PC-3 (cell line): Measurements from ENCODE around the gene C1orf115. TPM values are rescaled to one million over a fixed set of nuclear protein-coding genes. Genes with fewer than 3 reads are reported as not detected.

Experiments used
- ATAC-seq: fragments of 200-7000 bp; cut with Tn5 transposase; 2 replicates; pipeline ENCODE4 v1.9.1; 2020; ENCODE audit warnings: mild to moderate bottlenecking, moderate library complexity
- BruUV-seq: library from RNA; stranded (reverse); fragments of 400-500 nt; replicated peaks from 2 replicates; lab custom pipeline; 2021; lab: Mats Ljungman, UMichigan
- CTCF ChIA-PET: fragments of 300-600 bp; sonication (Branson Sonifier 250); formaldehyde crosslinking; loops from one replicate; lab custom pipeline; 2022; ENCODE audit warnings: antibody characterized with exemption; lab: Charles Lee
- POLR2A ChIA-PET: fragments of 300-600 bp; sonication (Branson Sonifier 250); formaldehyde crosslinking; loops from one replicate; lab custom pipeline; 2022; ENCODE audit warnings: antibody characterized with exemption; ENCODE audit not compliant: unreplicated experiment; lab: Charles Lee
- DNase-seq: peaks from one replicate; pipeline ENCODE4 v3.0.0-alpha.2; 2015
- H2AFZ ChIP-seq: fragments of 300-600 bp; sonication (generic); 2 replicates; pipeline ENCODE4 v1.6.0; 2016; ENCODE audit warnings: antibody characterized with exemption, low read length
- H3F3A ChIP-seq: fragments of 300-600 bp; sonication (generic); one replicate; pipeline ENCODE4 v1.6.0; 2017; ENCODE audit warnings: antibody characterized with exemption, low read length, control low read depth, mild to moderate bottlenecking; ENCODE audit not compliant: unreplicated experiment
- H3K27ac ChIP-seq: fragments of 300-600 bp; sonication (generic); 2 replicates; pipeline ENCODE4 v1.5.1; 2016; ENCODE audit warnings: mild to moderate bottlenecking, low read length
- H3K27me3 ChIP-seq: fragments of 300-600 bp; sonication (generic); 2 replicates; pipeline ENCODE4 v1.6.1; 2016; ENCODE audit warnings: low read length, mixed read lengths
- H3K36me3 ChIP-seq: fragments of 300-600 bp; sonication (generic); 2 replicates; pipeline ENCODE4 v1.6.1; 2016; ENCODE audit warnings: low read depth, mixed run types, low read length, mixed read lengths
- H3K4me1 ChIP-seq: fragments of 300-600 bp; sonication (generic); 2 replicates; pipeline ENCODE4 v1.5.1; 2016; ENCODE audit warnings: low read length; ENCODE audit not compliant: insufficient read depth
- H3K4me2 ChIP-seq: fragments of 300-600 bp; sonication (generic); 2 replicates; pipeline ENCODE4 v1.6.0; 2016; ENCODE audit warnings: low read length
- H3K4me3 ChIP-seq: fragments of 300-600 bp; sonication (generic); 2 replicates; pipeline ENCODE4 v1.5.1; 2016; ENCODE audit warnings: mild to moderate bottlenecking, low read length, mixed read lengths
- H3K79me2 ChIP-seq: fragments of 300-600 bp; sonication (generic); 2 replicates; pipeline ENCODE4 v1.6.1; 2017; ENCODE audit warnings: low read length, mixed read lengths
- H3K9ac ChIP-seq: fragments of 300-600 bp; sonication (generic); 2 replicates; pipeline ENCODE4 v1.6.0; 2016; ENCODE audit warnings: mild to moderate bottlenecking, low read length
- H3K9me2 ChIP-seq: fragments of 300-600 bp; sonication (generic); replicated peaks from 2 replicates; pipeline ENCODE4 v1.6.1; 2016; ENCODE audit warnings: mixed run types, low read length, mixed read lengths
- H3K9me3 ChIP-seq: fragments of 300-600 bp; sonication (generic); 2 replicates; pipeline ENCODE4 v1.6.1; 2016; ENCODE audit warnings: low read length, mixed read lengths
- H4K20me1 ChIP-seq: fragments of 300-600 bp; sonication (generic); 2 replicates; pipeline ENCODE4 v1.6.1; 2016; ENCODE audit warnings: low read length, mixed read lengths
- CTCF ChIP-seq: fragments of 300-600 bp; sonication (generic); conservative IDR thresholded peaks from 2 replicates; pipeline ENCODE4 v1.5.1; 2017; ENCODE audit warnings: antibody characterized with exemption, low read depth, mild to moderate bottlenecking, low read length
- EZH2 ChIP-seq: fragments of 300-600 bp; sonication (generic); IDR thresholded peaks from one replicate; pipeline ENCODE4 v1.6.1; 2017; ENCODE audit warnings: antibody characterized with exemption, mild to moderate bottlenecking, low read length; ENCODE audit not compliant: unreplicated experiment
- EZH2phosphoT487 ChIP-seq: fragments of 300-600 bp; sonication (generic); IDR thresholded peaks from 2 replicates; pipeline ENCODE4 v1.6.1; 2018; ENCODE audit warnings: mild to moderate bottlenecking, antibody characterized with exemption, low read length, borderline replicate concordance
- intact Hi-C: fragments of 100-400 bp; cut with micrococcal nuclease; formaldehyde crosslinking; loops from 2 replicates; pipeline ENCODE4 v1.9.0; 2023
- total RNA-seq: library from RNA; depleted of rRNA; stranded (reverse); fragments of >200 nt; gene quantifications from 2 replicates; pipeline ENCODE4 v1.2.3, GENCODE V29; 2014

C1orf115 gene
- total RNA-seq, 1 experiment from 2014 or later, result 5.9 TPM

DNA sequence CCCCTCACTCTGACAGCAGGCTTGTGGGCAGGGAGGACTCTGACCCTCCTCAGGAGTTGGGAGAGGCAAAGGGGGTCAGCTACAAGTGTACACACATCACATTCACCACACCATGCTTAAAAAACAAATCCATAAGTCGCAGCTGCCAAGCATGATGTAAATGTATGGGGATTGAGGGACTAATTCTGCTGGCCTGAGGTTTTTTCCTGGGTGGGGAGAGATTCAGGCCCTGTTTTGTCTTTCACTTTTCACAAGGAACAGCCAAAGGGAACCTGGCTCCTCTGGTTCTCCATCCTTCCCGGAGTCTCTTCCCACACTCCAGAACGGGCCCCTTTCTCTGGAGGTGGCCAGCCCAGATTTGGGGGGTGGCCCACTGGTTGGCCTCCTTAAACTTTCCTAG is 56.7 kb downstream of the C1orf115 start:
- TF ChIP-seq EZH2phosphoT487 (no peak), CTCF (no peak), EZH2 (no peak)
- ChIA-PET CTCF (interaction anchor here (1.7 kb wide), 1 partner anchor 13 kb away, joined by 25 read pairs; no protein-coding TSS in a partner anchor), POLR2A (no interaction called here)
- no peaks in the 10 kb centered on the region for H3F3A ChIP-seq
- DNase-seq, result no peak
- H3K27me3 ChIP-seq, result no peaks in the 10 kb centered on the region
- no peak overlapping the region for H3K27ac ChIP-seq
- H3K4me2 ChIP-seq, result peak overlapping the region; percentile 83
- no TSS peak for BruUV-seq
- peak overlapping the region; percentile 88; the same call in 1 of the 2 replicates for H3K4me3 ChIP-seq
- H4K20me1 ChIP-seq, result peaks cover 10% of the 10 kb centered on the region; the same call in 1 of the 2 replicates
- ATAC-seq, result no peak
- H3K36me3 ChIP-seq, result no peaks in the 10 kb centered on the region
- intact Hi-C loops, result loop anchor here (5.0 kb wide), 1 partner anchor 475 kb away; the partner anchor contains the start of gene RAB3GAP2
- H3K79me2 ChIP-seq, result peaks cover 36% of the 10 kb centered on the region
- H3K9me2 ChIP-seq, result no peaks in the 10 kb centered on the region
- no peaks in the 10 kb centered on the region for H3K9me3 ChIP-seq
- peaks cover 34% of the 10 kb centered on the region for H3K4me1 ChIP-seq
- peak overlapping the region; percentile 89; the same call in 1 of the 2 replicates for H2AFZ ChIP-seq
- no peak overlapping the region for H3K9ac ChIP-seq

DNA sequence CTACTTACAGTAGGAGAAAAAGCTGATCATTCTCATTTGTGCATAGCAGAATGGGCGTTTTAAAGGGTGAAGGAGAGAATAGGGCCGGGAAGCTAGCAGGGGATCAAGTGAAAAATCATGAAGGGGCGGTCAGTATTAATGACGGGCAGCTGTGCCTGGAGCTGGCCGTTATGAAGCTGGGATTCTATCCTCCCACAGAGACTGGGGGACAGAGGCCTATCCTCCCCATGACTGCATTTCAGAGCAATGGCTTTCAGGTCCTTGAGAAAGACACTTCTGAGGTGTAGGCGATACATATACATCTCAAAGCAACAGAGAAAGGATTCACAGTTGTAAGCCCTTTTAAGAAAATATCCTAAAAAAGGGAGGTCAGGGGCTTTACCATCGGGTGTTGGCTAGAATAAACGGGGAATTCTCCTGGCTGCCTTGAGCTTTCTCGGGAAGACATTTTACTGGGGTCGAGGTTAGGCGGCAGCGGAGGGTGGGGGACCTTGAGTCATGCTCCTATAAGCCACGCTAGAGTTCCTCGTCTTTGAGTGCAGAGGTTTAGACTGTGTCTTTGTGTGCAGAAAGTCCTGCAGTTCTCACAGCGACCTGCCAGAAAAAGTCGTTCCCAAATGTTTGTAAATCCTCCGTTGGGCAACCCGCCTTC is 57.4 kb downstream of the C1orf115 start:
- Histone ChIP-seq H3K79me2 (peaks cover 43% of the 10 kb centered on the region), H3K36me3 (no peaks in the 10 kb centered on the region), H3K4me3 (peak overlapping the region; percentile 88), H3K4me2 (peak overlapping the region; percentile 83), H3F3A (no peaks in the 10 kb centered on the region), H3K9me2 (no peaks in the 10 kb centered on the region), H3K27ac (peak overlapping the region; percentile 17), H3K9me3 (no peaks in the 10 kb centered on the region), H4K20me1 (peaks cover 15% of the 10 kb centered on the region; the same call in 1 of the 2 replicates), H2AFZ (peak overlapping the region; percentile 89), H3K27me3 (no peaks in the 10 kb centered on the region), H3K4me1 (peaks cover 34% of the 10 kb centered on the region), H3K9ac (peak overlapping the region; percentile 76)
- intact Hi-C loops, result loop anchor here (1.0 to 5.0 kb wide), 3 partner anchors 13 to 475 kb away; partner anchors contain the start of genes MTARC1 and RAB3GAP2
- TF ChIP-seq EZH2 (no peak), CTCF (no peak), EZH2phosphoT487 (no peak)
- DNase-seq, result no peak
- CTCF ChIA-PET, result interaction anchor here (1.4 to 1.7 kb wide), 2 partner anchors 14 to 466 kb away, joined by 11 to 25 read pairs; no protein-coding TSS in a partner anchor
- POLR2A ChIA-PET, result interaction anchor here (0.6 to 1.3 kb wide), 3 partner anchors 14 to 1818 kb away, joined by 3 to 17 read pairs (median 5); no protein-coding TSS in a partner anchor
- BruUV-seq, result TSS peak; percentile 72
- peak; percentile 48 for ATAC-seq
